NCI-H187 (cell line): ENCODE results near the gene DNAJB1.
"Not testable (repeated sequence)": the region's sequence is repeated elsewhere in the genome, so short reads cannot be mapped to it uniquely, and the experiment has no call there.

Experiments used
- DNase-seq, 2 experiments: peaks; one replicate each; lab custom pipeline; 2025; lab: John Stamatoyannopoulos, UW

DNAJB1 gene

GRCh38 chr19:14553042-14553938 is 35.1 kb upstream of the DNAJB1 start:
- no peak for DNase-seq

- not testable (repeated sequence) for DNase-seq
These were observed 33.8 kb upstream of the DNAJB1 start for GRCh38 chr19:14552006-14552360.

- not testable (repeated sequence) for DNase-seq
These were observed 33.2 kb upstream of the DNAJB1 start for GRCh38 chr19:14551134-14552005.

- DNase-seq = no peak
These were observed 32.1 kb upstream of the DNAJB1 start for GRCh38 chr19:14550201-14550754.

GRCh38 chr19:14545716-14546082 is 27.5 kb upstream of the DNAJB1 start:
- peak in 1 of 2 experiments; percentile 44 for DNase-seq

- DNase-seq = peak; percentile 48 to 62
These were observed 26.9 kb upstream of the DNAJB1 start for GRCh38 chr19:14544977-14545715.

GRCh38 chr19:14544047-14544446 is 25.9 kb upstream of the DNAJB1 start:
- DNase-seq = no peak

GRCh38 chr19:14542711-14543328 is 24.6 kb upstream of the DNAJB1 start:
- DNase-seq = no peak

DNA sequence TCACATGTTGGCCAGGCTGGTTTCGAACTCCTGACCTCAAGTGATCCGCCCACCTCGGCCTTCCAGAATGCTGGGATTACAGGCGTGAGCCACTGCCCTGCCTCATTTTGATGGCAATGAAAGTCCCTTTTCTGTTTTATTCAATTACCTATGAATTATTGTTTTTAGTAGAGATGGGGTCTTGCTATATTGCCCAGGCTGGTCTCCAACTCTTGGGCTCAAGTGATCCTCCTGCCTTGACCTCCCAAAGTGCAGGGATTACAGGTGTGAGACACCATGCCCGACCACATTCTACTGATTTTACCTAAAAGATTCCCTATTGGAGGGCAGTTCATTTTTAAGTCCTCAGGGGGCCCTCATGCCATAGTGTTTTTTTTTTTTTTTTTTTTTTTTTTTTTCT is 23.8 kb upstream of the DNAJB1 start:
- DNase-seq = not testable (repeated sequence)

- no peak for DNase-seq
These were observed 22.7 kb upstream of the DNAJB1 start for GRCh38 chr19:14540741-14541525.

DNA sequence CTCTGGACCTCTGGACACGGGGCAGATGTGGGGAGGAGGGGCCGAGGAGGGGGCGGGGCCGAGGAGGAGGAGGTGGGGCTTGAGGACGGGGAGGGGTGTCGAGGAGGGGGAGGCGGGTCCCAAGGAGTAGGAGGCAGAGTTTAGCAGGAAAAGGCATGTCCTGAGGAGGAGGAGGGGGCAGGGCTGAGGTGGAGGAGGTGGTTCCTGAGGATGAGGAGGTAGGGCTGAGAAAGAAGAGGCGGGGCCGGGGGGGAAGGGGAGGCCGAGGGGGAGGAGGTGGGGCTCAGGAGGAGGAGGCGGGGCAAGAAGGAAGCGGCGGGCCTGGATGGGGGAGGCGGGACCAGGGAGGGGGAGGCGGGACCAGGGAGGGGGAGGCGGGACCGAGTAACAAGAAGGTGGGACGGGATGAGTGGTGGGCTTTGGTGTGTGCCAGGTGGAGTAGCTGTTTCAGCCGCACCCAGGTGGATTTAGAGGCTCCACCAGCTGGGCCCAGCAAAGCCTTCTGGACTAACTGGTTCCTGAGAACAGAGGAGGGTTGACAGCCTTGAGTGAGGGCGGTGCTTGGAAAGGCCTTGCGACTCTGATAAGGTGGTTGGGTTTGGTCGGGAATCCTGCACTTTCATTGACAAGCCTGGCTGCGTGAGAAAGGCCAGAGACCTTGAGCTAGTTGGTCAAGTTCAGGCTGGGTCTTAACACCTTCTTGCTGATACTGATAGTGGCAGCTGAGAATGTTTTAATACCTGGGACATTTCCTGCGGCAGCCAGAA is 18.9 kb upstream of the DNAJB1 start:
- peak in 1 of 2 experiments; percentile 5 for DNase-seq

DNA sequence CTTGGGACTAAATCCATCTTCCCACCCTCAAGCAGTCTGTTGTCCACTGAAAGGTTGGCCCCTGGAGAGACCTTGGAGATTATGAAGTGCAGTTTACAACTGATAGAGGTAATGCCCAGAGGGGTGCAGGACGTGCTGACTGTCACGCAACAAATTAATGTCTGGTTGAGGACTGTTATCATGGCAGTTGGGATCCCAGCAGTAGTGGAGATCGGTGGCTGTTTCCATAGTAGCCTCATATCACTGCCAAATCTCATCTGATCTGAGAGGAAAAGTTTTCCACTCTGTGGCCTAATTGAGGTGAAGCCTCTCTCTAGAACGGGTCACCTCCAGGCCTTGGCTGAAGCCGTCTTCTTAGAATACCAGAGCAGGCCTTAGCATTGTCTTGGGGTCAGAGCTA is 15.3 kb upstream of the DNAJB1 start:
- DNase-seq = no peak

- no peak for DNase-seq
These were observed 12.3 kb upstream of the DNAJB1 start for GRCh38 chr19:14530506-14530905.

GRCh38 chr19:14530005-14530348 is 11.8 kb upstream of the DNAJB1 start:
- no peak for DNase-seq

- DNase-seq = peak; percentile 94 to 95
These were observed 11.2 kb upstream of the DNAJB1 start, which contains the start of gene TECR for GRCh38 chr19:14529254-14530004. Gene TECR, plus strand, starts transcription at chr19:14529594. Its CDS starts 103 bp downstream, at chr19:14529697.

GRCh38 chr19:14528419-14529253 is 10.4 kb upstream of the DNAJB1 start:
- DNase-seq = no peak

GRCh38 chr19:14526423-14526822 is 8.2 kb upstream of the DNAJB1 start:
- no peak for DNase-seq

GRCh38 chr19:14525729-14526128 is 7.5 kb upstream of the DNAJB1 start:
- DNase-seq = no peak
